Endothelial cell of umbilical vein (primary cell): ENCODE data around the gene PPM1J.

Experiments used
- EZH2 ChIP-seq: IDR thresholded peaks from 2 replicates; pipeline ENCODE4 v1.6.1; 2012; ENCODE audit warnings: borderline replicate concordance, low read depth, mild to moderate bottlenecking, moderate library complexity, low read length, inconsistent platforms; ENCODE audit not compliant: severe bottlenecking
- FOS ChIP-seq: IDR thresholded peaks from 2 replicates; pipeline ENCODE4 v1.6.1; 2011; ENCODE audit warnings: mild to moderate bottlenecking, low read length, moderate library complexity, borderline replicate concordance; ENCODE audit not compliant: insufficient read depth
- GATA2 ChIP-seq: IDR thresholded peaks from 2 replicates; pipeline ENCODE4 v1.7.0; 2011; ENCODE audit warnings: low read depth, mild to moderate bottlenecking, moderate library complexity, mixed read lengths, low read length; ENCODE audit not compliant: insufficient read length, insufficient read depth
- JUN ChIP-seq: IDR thresholded peaks from 2 replicates; pipeline ENCODE4 v1.6.1; 2011; ENCODE audit warnings: borderline replicate concordance, low read depth; ENCODE audit not compliant: insufficient read length, insufficient read depth
- MYC ChIP-seq: IDR thresholded peaks from one replicate; pipeline ENCODE4 v1.6.1; 2011; ENCODE audit warnings: mild to moderate bottlenecking, low read depth, low read length
- POLR2A ChIP-seq: IDR thresholded peaks from 2 replicates; pipeline ENCODE4 v1.6.1; 2012; ENCODE audit warnings: low read depth, mild to moderate bottlenecking, control low read depth, low read length
- POLR2AphosphoS5 ChIP-seq: IDR thresholded peaks from 2 replicates; pipeline ENCODE4 v1.6.1; 2012; ENCODE audit warnings: low read depth, mild to moderate bottlenecking, control low read depth, low read length, moderate library complexity; ENCODE audit not compliant: insufficient read depth
- TF ChIP-seq, protein P1 (sequence below), 2 donors: IDR thresholded peaks; 1 replicate in 1 of 2; 2 replicates in 1 of 2; pipeline ENCODE4 v1.5.1; 2011; ENCODE audit warnings: low read length in 2 of 2, mild to moderate bottlenecking in 2 of 2, moderate library complexity in 2 of 2, control low read depth in 1 of 2, inconsistent platforms in 1 of 2, low read depth in 1 of 2; ENCODE audit not compliant: insufficient read depth in 1 of 2; ENCODE audit errors: extremely low read depth in 1 of 2
- TF ChIP-seq, protein P2 (sequence below): IDR thresholded peaks from 2 replicates; pipeline ENCODE4 v1.6.1; 2011; ENCODE audit not compliant: insufficient read depth, insufficient read length

- TF ChIP-seq, protein P1, sequence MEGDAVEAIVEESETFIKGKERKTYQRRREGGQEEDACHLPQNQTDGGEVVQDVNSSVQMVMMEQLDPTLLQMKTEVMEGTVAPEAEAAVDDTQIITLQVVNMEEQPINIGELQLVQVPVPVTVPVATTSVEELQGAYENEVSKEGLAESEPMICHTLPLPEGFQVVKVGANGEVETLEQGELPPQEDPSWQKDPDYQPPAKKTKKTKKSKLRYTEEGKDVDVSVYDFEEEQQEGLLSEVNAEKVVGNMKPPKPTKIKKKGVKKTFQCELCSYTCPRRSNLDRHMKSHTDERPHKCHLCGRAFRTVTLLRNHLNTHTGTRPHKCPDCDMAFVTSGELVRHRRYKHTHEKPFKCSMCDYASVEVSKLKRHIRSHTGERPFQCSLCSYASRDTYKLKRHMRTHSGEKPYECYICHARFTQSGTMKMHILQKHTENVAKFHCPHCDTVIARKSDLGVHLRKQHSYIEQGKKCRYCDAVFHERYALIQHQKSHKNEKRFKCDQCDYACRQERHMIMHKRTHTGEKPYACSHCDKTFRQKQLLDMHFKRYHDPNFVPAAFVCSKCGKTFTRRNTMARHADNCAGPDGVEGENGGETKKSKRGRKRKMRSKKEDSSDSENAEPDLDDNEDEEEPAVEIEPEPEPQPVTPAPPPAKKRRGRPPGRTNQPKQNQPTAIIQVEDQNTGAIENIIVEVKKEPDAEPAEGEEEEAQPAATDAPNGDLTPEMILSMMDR (IDR thresholded peaks at IDR 0.05; ENCODE audit: extremely low read depth in 1 of 2, insufficient read depth in 1 of 2, low read depth in 1 of 2, low read length in 2 of 2): no peak
- no peak for TF ChIP-seq POLR2A
- TF ChIP-seq, protein P2, sequence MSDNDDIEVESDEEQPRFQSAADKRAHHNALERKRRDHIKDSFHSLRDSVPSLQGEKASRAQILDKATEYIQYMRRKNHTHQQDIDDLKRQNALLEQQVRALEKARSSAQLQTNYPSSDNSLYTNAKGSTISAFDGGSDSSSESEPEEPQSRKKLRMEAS: no peak
- no peak for TF ChIP-seq EZH2
- TF ChIP-seq POLR2AphosphoS5: no peak
- no peak for TF ChIP-seq MYC
- TF ChIP-seq FOS: no peak
- no peak for TF ChIP-seq JUN
- no peak for TF ChIP-seq GATA2
Observed at GRCh38 chr1:112759228-112759627, 44.1 kb upstream of the PPM1J start.
